Measurements from ENCODE around the gene STYXL1.
"Not testable (repeated sequence)": the region's sequence is repeated elsewhere in the genome, so short reads cannot be mapped to it uniquely, and the experiment has no call there.

Gene STYXL1

DNA sequence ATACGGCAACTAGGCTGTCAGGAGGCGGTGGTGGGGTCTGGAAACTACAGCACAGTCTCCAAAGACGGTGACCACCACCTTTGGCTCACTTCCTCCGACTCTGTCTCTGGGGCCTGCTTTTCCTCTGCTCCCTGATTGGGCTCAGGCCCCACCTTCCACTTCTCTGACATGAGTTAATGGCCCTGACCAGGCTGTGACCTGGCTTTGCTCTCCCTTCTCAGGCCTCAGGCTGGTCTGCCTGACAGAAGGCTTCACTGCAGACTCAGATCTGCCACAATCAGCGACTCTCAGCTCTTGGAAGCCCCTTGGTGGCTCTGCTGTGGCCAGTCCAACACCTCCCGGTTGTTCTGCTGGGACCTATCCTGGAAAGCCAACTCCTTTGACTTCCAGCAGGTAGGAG, 7.7 kb downstream of the STYXL1 start:
- DNase-seq (ENCODE audit: low read depth in 2 of 2, low spot score in 1 of 2) = no peak

- DNase-seq (ENCODE audit: low read depth in 2 of 2, low spot score in 1 of 2) = no peak
Measured at GRCh38 chr7:76037310-76037709, 10.5 kb downstream of the STYXL1 start.

DNA sequence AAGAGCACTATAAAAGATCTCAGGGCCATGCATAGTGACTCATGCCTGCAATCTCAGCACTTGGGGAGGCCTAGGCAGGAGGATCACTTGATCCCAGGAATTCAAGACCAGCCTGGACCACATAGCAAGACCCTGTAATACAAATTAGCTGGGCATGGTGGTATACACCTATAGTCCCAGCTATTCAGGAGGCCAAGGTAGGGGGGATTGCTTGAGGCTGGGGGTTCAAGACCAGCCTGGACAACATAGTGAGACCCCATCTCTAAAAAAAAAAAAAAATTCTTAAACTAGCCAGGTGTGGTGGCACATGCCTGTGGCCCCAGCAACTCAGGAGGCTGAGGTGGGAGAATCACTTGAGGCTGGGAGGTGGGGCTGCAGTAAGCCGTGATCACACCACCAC, 15.8 kb downstream of the STYXL1 start:
- DNase-seq (ENCODE audit: low read depth in 2 of 2, low spot score in 1 of 2) = no peak

- DNase-seq (ENCODE audit: low read depth in 2 of 2, low spot score in 1 of 2) = not testable (repeated sequence)
Measured at GRCh38 chr7:76029682-76030081, 18.1 kb downstream of the STYXL1 start.

DNA sequence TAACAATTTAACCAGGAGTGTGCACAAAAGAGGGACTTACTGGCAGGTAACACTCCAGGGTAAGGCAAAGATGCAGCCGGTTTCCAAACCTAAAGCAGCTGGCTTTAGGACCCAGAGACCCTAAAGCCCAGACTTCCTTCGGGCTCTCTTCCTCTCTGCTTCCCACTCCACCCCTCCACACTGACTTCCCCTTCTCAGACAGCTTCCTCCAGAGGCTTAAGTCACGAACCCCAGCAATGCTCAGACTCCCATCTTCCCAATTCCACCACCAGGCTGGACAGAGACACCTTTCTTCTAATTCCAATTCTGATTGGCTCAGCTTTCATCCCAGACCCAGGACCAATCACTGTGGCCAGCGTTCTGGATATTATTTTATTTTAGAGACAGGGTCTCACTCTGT, 24.8 kb downstream of the STYXL1 start:
- no peak for DNase-seq (ENCODE audit: low read depth in 2 of 2, low spot score in 1 of 2)

- no peak for DNase-seq (ENCODE audit: low read depth in 2 of 2, low spot score in 1 of 2)
Measured at GRCh38 chr7:76022026-76022780, 25.6 kb downstream of the STYXL1 start.

GRCh38 chr7:76020031-76020714, 27.6 kb downstream of the STYXL1 start:
- DNase-seq (ENCODE audit: low read depth in 2 of 2, low spot score in 1 of 2) = peak in 1 of 2 donors; percentile 38

DNA sequence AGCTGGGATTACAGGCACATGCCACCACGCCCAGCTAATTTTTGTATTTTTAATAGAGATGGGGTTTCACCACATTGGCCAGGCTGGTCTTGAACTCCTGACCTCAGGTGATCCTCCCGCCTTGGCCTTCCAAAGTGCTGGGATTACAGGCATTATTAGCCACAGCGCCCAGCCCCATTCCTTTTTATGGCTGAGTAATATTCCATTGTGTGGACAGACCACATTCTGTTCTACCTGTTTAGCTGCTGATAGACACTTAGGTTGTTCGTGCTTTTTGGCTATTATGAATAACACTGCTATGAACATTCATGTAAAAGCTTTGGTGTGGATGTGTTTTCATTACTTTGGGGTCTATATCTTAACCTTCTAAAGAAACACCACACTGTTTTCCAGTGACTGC, 29.3 kb downstream of the STYXL1 start:
- DNase-seq (ENCODE audit: low read depth in 2 of 2, low spot score in 1 of 2) = not testable (repeated sequence)

DNA sequence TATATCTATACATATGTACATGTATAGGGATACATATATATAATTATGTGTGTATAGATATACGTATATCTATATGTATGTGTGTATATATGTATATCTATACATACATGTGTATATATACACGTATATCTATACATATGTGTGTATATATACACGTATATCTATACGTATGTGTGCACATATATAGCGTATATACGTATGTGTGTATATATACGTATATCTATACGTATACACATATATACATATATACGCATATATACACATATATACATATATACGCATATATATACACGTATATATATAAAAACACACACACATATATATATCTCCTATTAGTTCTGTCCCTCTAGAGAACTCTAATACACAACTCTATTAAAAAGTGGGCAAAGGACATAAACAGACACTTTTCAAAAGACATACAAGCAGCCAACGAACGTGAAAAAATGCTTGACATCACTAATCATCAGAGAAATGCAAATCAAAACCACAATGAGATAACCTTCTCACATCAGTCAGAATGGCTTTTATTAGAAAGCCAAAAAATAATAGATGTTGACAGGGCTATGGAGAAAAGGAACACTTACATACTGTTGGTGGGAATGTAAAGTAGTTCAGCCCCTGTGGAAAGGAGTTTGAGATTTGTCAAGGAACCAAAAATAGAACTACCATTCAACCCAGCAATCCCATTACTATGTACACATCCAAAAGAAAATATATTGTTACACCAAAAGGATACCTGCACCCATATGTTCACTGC, 31.4 kb downstream of the STYXL1 start:
- no peak for DNase-seq (ENCODE audit: low read depth in 2 of 2, low spot score in 1 of 2)

- no peak for DNase-seq (ENCODE audit: low read depth in 2 of 2, low spot score in 1 of 2)
Measured at GRCh38 chr7:76011442-76011861, 36.3 kb downstream of the STYXL1 start.

DNA sequence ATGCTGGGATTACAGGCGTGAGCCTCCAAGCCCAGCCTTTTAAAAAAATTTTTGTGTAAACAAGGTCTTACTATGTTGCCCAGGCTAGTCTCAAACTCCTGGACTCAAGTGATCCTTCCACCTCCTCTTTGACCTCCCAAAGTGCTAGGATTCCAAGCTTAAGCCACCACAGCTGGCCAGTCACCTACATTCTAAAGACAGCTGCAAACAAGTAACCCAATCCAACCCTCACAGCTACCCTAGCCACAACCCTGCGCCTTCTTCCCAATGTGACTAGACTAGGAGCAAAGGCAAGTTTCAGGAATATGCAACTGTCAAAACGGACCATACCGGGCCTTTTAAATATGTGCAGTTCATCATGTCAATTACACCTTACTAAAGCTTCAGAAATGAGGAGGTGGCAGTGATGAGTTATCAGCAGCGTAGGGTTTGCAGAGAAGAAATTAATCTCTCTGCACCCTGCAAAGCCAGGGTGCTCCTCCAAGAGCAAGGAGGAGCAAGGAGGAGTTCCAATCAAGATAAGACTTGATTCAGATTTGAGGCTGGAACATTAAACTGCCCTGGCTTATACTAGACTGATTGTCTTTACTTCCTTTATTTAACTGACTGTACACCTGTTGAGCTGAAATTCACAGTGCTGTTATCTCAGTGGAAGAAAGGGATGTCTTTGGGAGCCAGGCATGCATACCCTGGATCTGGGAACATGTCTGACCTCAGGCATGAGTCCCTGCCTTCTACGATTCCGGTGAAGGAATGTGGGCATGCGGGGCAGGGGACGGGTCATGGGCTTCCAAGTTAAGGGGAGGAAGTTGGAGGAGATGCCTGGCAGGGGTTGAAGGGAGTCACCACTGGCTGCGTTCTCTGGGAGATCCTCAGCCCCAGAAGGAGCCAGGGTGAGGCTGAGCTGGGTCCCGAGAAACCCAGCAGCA, 37.9 kb downstream of the STYXL1 start:
- DNase-seq (ENCODE audit: low read depth in 2 of 2, low spot score in 1 of 2) = no peak

GRCh38 chr7:76008156-76008687, 39.6 kb downstream of the STYXL1 start:
- no peak for DNase-seq (ENCODE audit: low read depth in 2 of 2, low spot score in 1 of 2)

DNA sequence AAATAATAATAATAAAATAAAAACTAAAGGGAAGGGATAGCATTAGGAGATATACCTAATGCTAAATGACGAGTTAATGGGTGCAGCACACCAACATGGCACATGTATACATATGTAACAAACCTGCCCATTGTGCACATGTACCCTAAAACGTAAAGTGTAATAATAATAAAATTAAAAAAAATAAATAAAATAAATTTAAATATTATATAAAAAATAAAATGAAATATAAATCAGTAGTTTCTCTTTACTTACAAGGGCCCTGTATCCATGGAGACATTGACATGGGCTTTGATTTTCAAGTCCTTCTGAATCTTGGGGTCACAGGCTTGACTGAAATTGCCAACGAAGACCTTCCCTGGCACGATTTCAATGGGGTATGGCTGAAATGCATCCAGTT, 42.8 kb downstream of the STYXL1 start:
- not testable (repeated sequence) for DNase-seq (ENCODE audit: low read depth in 2 of 2, low spot score in 1 of 2)

DNA sequence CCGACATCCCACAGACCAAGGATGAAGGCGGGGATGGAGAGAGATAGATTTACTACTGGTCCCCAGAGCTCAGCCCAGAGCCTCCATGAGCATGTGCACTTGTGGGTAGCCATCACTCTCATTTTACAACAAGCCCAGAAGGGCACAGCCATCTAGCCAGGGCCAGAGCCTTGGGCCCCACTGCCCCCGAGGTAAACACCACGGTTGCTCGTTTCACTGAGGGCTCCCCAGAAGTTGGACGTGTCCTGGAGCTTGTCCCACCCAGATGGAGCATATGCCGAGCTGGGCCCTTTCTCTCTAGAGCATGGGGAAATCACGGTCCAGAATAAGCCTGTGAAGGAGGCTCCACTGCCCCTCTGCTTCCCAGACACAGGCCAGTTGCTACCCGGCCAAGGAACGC, 44.4 kb downstream of the STYXL1 start:
- no peak for DNase-seq (ENCODE audit: low read depth in 2 of 2, low spot score in 1 of 2)

- no peak for DNase-seq (ENCODE audit: low read depth in 2 of 2, low spot score in 1 of 2)
Measured at GRCh38 chr7:76002822-76003221, 45.0 kb downstream of the STYXL1 start.

DNA sequence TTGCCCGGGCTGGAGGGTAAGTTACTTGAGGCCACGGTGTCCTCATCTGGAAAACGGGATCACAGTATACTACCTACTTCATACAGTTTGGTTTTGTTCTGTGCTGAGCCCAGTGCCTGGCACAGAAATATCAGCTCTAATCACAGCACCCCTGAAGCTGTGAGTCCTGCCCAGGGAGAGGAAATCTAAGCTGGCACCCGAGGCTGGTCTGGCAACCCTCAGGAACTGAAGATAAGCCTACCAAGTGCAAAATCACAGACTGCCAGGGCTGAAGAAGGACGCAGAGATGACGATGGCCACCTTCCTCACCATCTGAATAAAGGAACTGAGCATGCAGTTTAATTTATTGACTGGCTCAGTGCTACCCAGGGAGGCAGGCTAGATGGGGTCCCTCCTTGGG, 45.7 kb downstream of the STYXL1 start:
- DNase-seq (ENCODE audit: low read depth in 2 of 2, low spot score in 1 of 2) = no peak

DNA sequence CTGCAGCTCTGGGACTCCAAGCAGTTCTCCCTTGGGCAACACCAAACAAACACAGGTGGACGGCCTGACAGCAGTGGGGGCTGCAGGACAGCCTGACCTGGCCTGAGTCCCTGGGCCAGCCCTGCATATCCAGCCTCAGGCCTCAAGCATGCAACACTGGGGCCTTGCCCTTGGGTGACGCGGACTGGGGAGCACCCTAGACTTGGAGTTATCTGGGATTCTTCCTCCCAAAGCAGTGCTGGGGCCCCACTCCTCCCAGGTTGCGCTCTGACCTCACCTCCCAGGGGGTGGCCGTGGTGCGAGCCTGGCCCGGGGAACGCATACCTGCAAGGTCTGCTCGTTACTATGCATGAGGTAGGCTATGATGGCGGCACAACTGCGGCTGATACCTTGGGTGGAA, 47.2 kb downstream of the STYXL1 start:
- DNase-seq (ENCODE audit: low read depth in 2 of 2, low spot score in 1 of 2) = no peak

- DNase-seq (ENCODE audit: low read depth in 2 of 2, low spot score in 1 of 2) = no peak
Measured at GRCh38 chr7:75998038-75998437, 49.8 kb downstream of the STYXL1 start.

DNA sequence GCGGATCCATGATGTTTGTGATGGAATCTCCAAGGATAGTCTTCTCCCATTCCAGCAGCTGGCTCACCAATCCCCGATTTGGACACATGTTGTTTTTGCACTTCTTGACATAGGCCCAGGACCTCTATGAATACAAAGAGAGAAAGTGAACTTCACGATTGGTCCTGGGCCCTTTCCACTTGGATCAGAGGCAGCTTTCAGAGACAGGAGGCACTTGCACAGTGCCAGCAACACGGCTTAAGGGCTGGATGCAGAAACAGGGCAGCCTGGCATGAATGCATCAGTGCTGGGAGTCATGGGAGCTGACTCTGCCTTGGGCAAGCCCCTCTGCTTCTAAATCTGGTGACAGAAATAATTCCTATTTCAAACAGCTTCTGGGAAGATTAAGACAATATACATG, 51.3 kb downstream of the STYXL1 start:
- no peak for DNase-seq (ENCODE audit: low read depth in 2 of 2, low spot score in 1 of 2)

GRCh38 chr7:75995996-75996395, 51.8 kb downstream of the STYXL1 start:
- no peak for DNase-seq (ENCODE audit: low read depth in 2 of 2, low spot score in 1 of 2)

- no peak for DNase-seq (ENCODE audit: low read depth in 2 of 2, low spot score in 1 of 2)
Measured at GRCh38 chr7:75995052-75995471, 52.7 kb downstream of the STYXL1 start.

All from stimulated activated CD8-positive, alpha-beta memory T cell treated with anti-CD3 and anti-CD28 coated beads, Interleukin-4, amount 100 ng/mL, for 1 hour (primary cell).